K562 treated with DMSO at 1 percent for 4 hours (cell line): ENCODE measurements around the gene ZPR1. TPM values are rescaled to one million over a fixed set of nuclear protein-coding genes. Genes with fewer than 3 reads are reported as not detected.

Experiments used
- total RNA-seq: library from RNA; unstranded; fragments of 300-600 nt; gene quantifications from 2 replicates; pipeline ENCODE4 v1.2.3, GENCODE V29; 2022; ENCODE audit not compliant: insufficient read depth

ZPR1 gene
- 21.6 and 25.0 TPM in 2 replicates for total RNA-seq

GRCh38 chr11:116787786-116788486 lies at the start of gene ZPR1:
Gene ZPR1, minus strand, starts transcription at chr11:116788023. Its CDS starts 33 bp downstream, at chr11:116787990.

GRCh38 chr11:116829525-116830183 lies 41.8 kb upstream of the ZPR1 start, which contains the start of gene APOC3:
Gene APOC3, plus strand, starts transcription at chr11:116829907. Its CDS starts 676 bp downstream, at chr11:116830583.

GRCh38 chr11:116823031-116823843 lies 35.4 kb upstream of the ZPR1 start, which contains the start of gene APOA4:
Gene APOA4, minus strand, starts transcription at chr11:116823304. Its CDS starts 113 bp downstream, at chr11:116823191.

GRCh38 chr11:116791813-116792143 lies 4.0 kb upstream of the ZPR1 start, which contains the start of gene APOA5:
Gene APOA5, minus strand, starts transcription at chr11:116791879. Its CDS starts 19 bp downstream, at chr11:116791860.

GRCh38 chr11:116772443-116773202 lies 15.2 kb downstream of the ZPR1 start, which contains the start of gene BUD13:
Gene BUD13, minus strand, starts transcription at chr11:116772987. Its CDS starts 23 bp downstream, at chr11:116772964.

Other genes starting within 250 kb of the ZPR1 start
- 14.2 and 18.2 TPM in 2 replicates for gene BUD13, start 15.0 kb downstream of the ZPR1 start, total RNA-seq
- gene APOA5, start 3.9 kb upstream of the ZPR1 start, total RNA-seq = not detected in 2 replicates
- gene APOA4, start 35.3 kb upstream of the ZPR1 start, total RNA-seq = not detected in 2 replicates
- not detected in 2 replicates for gene APOC3, start 41.9 kb upstream of the ZPR1 start, total RNA-seq
- gene APOA1, start 49.6 kb upstream of the ZPR1 start, total RNA-seq = not detected in 2 replicates